ENCODE results near the gene CSMD2.

The CSMD2 gene

GRCh38 chr1:33468531-33468930 lies 696.5 kb downstream of the CSMD2 start:
- DNase-seq (ENCODE audit: low read depth in 1 of 2, low spot score in 1 of 2) = no peak

DNA sequence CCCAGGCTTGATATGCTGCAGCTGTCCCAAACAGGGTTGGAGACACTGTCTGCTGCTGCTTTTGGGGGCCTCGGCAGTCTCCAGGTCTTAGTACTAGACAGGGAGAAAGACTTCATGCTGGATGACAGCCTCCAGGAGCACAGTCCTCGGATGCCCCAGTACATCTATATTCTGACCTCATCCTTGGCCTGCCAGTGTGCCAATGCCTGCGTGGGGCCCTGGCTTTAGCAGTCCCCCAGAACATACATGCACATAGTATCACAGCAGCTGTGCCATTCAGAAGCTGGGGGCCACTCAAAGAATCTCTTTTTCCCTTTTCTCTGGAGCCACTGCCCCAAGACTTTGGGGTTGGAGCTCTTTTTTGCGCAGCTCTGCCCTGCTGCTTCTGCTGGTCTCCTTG lies 697.0 kb downstream of the CSMD2 start:
- DNase-seq (ENCODE audit: low read depth in 1 of 2, low spot score in 1 of 2) = no peak

- no peak for DNase-seq (ENCODE audit: low read depth in 1 of 2, low spot score in 1 of 2)
Measured at GRCh38 chr1:33466159-33466558, 698.9 kb downstream of the CSMD2 start.

- DNase-seq (ENCODE audit: low read depth in 1 of 2, low spot score in 1 of 2) = no peak
Measured at GRCh38 chr1:33465316-33465715, 699.7 kb downstream of the CSMD2 start.

- no peak for DNase-seq (ENCODE audit: low read depth in 1 of 2, low spot score in 1 of 2)
Measured at GRCh38 chr1:33464552-33464951, 700.5 kb downstream of the CSMD2 start.

Measured in stimulated activated CD4-positive, alpha-beta T cell treated with anti-CD3 and anti-CD28 coated beads, Interleukin-15, amount 100 ng/mL, for 1 hour (primary cell).